Measurements from ENCODE around the gene VIT.

Gene VIT

DNA sequence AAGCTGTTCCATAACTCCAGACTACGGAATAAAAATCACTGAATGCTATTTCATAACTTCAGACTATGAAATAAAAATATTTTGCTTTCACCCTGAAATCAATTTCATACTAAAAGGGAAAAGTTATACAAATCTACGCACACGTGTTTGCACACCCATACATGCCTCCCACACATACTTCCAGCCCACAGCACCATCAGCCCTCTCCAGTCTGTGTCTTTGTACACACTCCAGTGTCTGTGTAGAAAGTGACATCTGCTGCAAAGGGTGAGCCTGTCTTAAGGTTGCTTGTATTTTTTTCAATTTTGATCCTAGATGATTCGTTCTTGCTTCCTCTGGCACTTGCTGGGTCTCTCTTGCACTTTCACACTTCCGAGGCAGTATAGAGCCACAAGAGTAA, 53.6 kb downstream of the VIT start:
- ATAC-seq = no peak
- Mint-ChIP-seq H3K27ac (no peak overlapping the region), H3K27me3 (peaks cover 87% of the 10 kb centered on the region), H3K36me3 (no peaks in the 10 kb centered on the region), H3K9me3 (no peaks in the 10 kb centered on the region), H3K4me3 (no peak overlapping the region), H3K4me1 (no peaks in the 10 kb centered on the region)

- no peaks in the 10 kb centered on the region for H3K9me3 Mint-ChIP-seq
- no peak overlapping the region for H3K4me3 Mint-ChIP-seq
- H3K36me3 Mint-ChIP-seq = no peaks in the 10 kb centered on the region
- H3K27ac Mint-ChIP-seq = no peak overlapping the region
- H3K4me1 Mint-ChIP-seq = no peaks in the 10 kb centered on the region
- H3K27me3 Mint-ChIP-seq = peaks cover 56% of the 10 kb centered on the region
- no peak for ATAC-seq
Measured at GRCh38 chr2:36753706-36754221, 57.3 kb downstream of the VIT start.

DNA sequence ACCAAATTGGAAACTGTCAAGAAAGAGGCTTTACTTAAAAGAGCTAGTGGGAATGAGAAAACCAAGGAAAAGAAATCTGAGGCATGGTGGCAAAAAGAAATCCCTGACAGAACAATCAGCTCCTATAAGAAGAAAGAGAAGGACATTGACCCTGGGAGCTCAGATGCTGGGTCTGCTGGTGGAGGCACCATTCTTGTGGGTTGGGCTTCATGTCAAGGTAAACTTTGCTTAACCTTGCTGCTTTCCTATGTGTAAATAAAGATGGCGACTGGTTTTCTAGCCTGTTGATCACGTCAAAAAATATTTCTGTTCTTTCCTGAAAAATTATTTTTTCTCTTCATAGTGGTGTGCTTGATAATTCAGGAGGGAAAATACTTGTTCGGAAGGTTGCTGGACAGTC, 58.1 kb downstream of the VIT start:
- Mint-ChIP-seq H3K9me3 (no peaks in the 10 kb centered on the region), H3K4me3 (no peak overlapping the region), H3K36me3 (no peaks in the 10 kb centered on the region), H3K27ac (no peak overlapping the region), H3K27me3 (peaks cover 50% of the 10 kb centered on the region), H3K4me1 (no peaks in the 10 kb centered on the region)
- ATAC-seq = no peak

DNA sequence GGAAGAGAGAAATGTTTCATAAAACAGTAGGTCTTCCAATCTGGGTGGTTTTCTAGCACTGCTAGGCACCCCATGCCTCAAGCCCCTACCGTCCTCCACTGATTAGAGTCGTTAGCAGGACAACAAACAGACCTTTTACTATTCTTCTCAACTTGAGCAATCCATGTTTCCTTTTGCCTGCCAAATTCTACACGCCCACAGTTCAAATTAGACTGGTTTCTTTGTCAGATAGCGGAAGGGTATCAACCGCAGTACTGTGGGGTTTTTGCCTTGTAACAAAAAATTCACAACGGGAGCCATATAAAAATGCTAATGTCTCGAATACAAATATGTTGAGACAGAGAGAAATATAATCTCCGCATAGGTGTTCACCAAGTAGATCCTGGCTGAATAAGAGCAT, 59.9 kb downstream of the VIT start:
- Mint-ChIP-seq H3K27ac (no peak overlapping the region), H3K4me1 (no peaks in the 10 kb centered on the region), H3K36me3 (no peaks in the 10 kb centered on the region), H3K9me3 (no peaks in the 10 kb centered on the region), H3K27me3 (peaks cover 48% of the 10 kb centered on the region), H3K4me3 (no peak overlapping the region)
- ATAC-seq = no peak

- Mint-ChIP-seq H3K27me3 (peaks cover 49% of the 10 kb centered on the region), H3K4me1 (no peaks in the 10 kb centered on the region)
- ATAC-seq = no peak
Measured at GRCh38 chr2:36762764-36763490, 66.4 kb downstream of the VIT start.

DNA sequence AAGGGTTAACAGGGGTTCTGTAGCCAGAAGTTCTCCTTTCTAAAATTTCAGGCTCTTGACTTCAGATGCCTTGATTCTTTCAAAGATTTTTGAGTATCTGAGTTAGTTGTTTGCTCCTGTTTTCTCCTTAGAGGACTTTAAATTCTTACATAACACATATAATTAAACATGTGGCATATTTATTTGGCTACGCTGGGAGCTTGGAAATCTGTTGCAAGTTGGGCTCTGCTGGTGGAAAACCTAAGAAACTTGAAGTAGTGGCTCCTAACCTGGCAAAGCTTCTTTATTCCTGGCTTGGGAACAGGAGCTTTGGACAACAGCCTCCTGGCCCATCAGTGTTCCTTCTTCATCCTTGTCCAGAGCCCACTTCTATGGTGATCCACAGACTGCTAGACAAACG, 72.6 kb downstream of the VIT start:
- Mint-ChIP-seq H3K27me3 (peaks cover 40% of the 10 kb centered on the region), H3K4me3 (no peak overlapping the region), H3K9me3 (peaks cover 5% of the 10 kb centered on the region), H3K36me3 (peaks cover 6% of the 10 kb centered on the region), H3K27ac (no peak overlapping the region), H3K4me1 (no peaks in the 10 kb centered on the region)
- no peak for ATAC-seq

More at GRCh38 chr2:36762764-36763490, 66.4 kb downstream of the VIT start:
- Mint-ChIP-seq H3K4me3 (no peak overlapping the region), H3K9me3 (peaks cover 5% of the 10 kb centered on the region), H3K27ac (no peak overlapping the region), H3K36me3 (peaks cover 6% of the 10 kb centered on the region)

DNA sequence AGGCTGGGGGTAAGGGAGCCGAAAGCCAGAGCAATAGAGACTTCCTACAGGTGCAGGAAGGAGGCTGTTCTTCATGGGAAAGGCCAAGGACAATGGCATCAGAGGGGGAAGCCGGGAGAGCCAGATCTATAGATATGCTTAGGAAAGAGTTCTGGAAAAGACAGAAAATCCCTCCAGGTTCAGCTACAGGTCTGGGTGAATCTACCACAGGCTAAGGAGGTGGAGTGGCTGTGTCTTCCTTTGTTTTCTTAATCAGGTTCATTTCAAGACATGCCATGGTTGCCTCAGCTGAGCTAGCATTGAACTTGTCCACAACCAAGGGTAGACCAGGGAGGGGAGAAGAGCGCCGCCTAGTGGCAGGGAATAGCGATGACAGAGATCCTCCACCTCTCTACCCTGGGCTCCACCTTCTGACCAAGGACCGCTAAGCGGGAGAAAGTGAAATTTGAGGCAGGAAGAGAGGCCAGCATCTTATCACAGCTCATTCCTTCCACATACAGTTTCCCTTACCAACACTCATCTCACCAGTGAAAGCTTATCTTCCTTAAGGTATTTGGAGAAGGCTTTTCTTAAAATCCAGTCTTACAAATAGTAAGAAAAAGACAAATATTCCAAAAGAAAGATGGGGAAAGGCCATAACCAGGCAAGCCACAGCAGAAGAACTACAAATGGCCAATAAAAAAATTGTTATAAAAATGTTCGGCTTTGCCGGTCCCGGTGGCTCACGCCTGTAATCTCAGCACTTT, 74.2 kb downstream of the VIT start:
- Mint-ChIP-seq H3K9me3 (no peaks in the 10 kb centered on the region), H3K4me3 (no peak overlapping the region), H3K36me3 (no peaks in the 10 kb centered on the region), H3K27ac (no peak overlapping the region), H3K4me1 (no peaks in the 10 kb centered on the region), H3K27me3 (peaks cover 25% of the 10 kb centered on the region)
- no peak for ATAC-seq

- Mint-ChIP-seq H3K4me1 (no peaks in the 10 kb centered on the region), H3K9me3 (no peaks in the 10 kb centered on the region), H3K27ac (no peak overlapping the region), H3K27me3 (peaks cover 24% of the 10 kb centered on the region), H3K4me3 (no peak overlapping the region), H3K36me3 (no peaks in the 10 kb centered on the region)
- ATAC-seq = no peak
Measured at GRCh38 chr2:36771671-36772070, 75.2 kb downstream of the VIT start.

- Mint-ChIP-seq H3K4me1 (no peaks in the 10 kb centered on the region), H3K36me3 (no peaks in the 10 kb centered on the region), H3K4me3 (no peak overlapping the region), H3K9me3 (no peaks in the 10 kb centered on the region), H3K27me3 (peaks cover 24% of the 10 kb centered on the region), H3K27ac (no peak overlapping the region)
- no peak for ATAC-seq
Measured at GRCh38 chr2:36773947-36774346, 77.4 kb downstream of the VIT start.

- H3K9me3 Mint-ChIP-seq = no peaks in the 10 kb centered on the region
- no peaks in the 10 kb centered on the region for H3K4me1 Mint-ChIP-seq
- no peaks in the 10 kb centered on the region for H3K36me3 Mint-ChIP-seq
- ATAC-seq = no peak
- peaks cover 18% of the 10 kb centered on the region for H3K27me3 Mint-ChIP-seq
- H3K4me3 Mint-ChIP-seq = no peak overlapping the region
- no peak overlapping the region for H3K27ac Mint-ChIP-seq
Measured at GRCh38 chr2:36775261-36775660, 78.8 kb downstream of the VIT start.

DNA sequence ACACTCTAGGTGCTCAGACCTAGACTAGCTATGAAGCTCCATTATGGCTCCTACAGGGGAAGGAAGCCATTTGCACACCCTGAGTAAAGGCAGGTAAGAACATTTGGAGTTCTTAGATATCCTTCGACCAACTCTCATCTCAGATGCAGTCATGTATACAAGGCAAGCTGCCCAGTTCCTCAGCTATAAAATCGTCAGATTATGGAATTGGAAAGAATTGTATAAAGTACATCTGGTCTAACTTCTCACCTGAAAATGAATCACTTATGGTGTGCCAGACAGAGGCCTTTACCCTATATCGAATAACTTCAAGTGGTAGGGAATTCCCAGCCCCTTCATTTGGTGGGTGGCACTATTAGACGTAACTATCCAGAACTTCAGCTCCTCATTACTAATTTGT, 79.3 kb downstream of the VIT start:
- no peak overlapping the region for H3K27ac Mint-ChIP-seq
- ATAC-seq = no peak
- no peaks in the 10 kb centered on the region for H3K9me3 Mint-ChIP-seq
- H3K36me3 Mint-ChIP-seq = no peaks in the 10 kb centered on the region
- peaks cover 13% of the 10 kb centered on the region for H3K27me3 Mint-ChIP-seq
- no peaks in the 10 kb centered on the region for H3K4me1 Mint-ChIP-seq
- H3K4me3 Mint-ChIP-seq = no peak overlapping the region

DNA sequence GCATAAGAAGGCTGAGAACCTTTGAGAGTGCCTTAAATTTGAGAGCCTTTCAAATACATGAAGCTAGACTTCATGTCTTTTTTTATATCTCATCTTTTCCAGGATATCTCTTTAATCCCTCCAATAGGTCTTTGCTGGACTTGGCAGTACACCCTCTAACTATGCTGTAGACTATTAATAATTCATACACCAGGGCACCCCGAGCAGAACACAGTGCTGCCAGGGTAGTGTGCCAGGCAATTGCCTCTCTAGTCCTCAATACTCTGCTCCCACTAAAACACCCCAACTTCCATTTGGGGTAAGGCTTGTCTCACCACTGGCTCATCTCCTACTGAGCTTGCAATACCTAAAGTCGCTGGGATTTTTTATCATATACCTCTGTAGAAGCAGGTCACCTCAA, 80.8 kb downstream of the VIT start:
- H3K4me1 Mint-ChIP-seq = no peaks in the 10 kb centered on the region
- no peaks in the 10 kb centered on the region for H3K9me3 Mint-ChIP-seq
- H3K27me3 Mint-ChIP-seq = peaks cover 21% of the 10 kb centered on the region
- no peak overlapping the region for H3K27ac Mint-ChIP-seq
- ATAC-seq = no peak
- H3K4me3 Mint-ChIP-seq = no peak overlapping the region
- H3K36me3 Mint-ChIP-seq = no peaks in the 10 kb centered on the region

GRCh38 chr2:36777788-36778187, 81.3 kb downstream of the VIT start:
- H3K27ac Mint-ChIP-seq = no peak overlapping the region
- no peaks in the 10 kb centered on the region for H3K4me1 Mint-ChIP-seq
- peaks cover 21% of the 10 kb centered on the region for H3K27me3 Mint-ChIP-seq
- H3K4me3 Mint-ChIP-seq = no peak overlapping the region
- no peaks in the 10 kb centered on the region for H3K9me3 Mint-ChIP-seq
- ATAC-seq = no peak
- H3K36me3 Mint-ChIP-seq = no peaks in the 10 kb centered on the region

DNA sequence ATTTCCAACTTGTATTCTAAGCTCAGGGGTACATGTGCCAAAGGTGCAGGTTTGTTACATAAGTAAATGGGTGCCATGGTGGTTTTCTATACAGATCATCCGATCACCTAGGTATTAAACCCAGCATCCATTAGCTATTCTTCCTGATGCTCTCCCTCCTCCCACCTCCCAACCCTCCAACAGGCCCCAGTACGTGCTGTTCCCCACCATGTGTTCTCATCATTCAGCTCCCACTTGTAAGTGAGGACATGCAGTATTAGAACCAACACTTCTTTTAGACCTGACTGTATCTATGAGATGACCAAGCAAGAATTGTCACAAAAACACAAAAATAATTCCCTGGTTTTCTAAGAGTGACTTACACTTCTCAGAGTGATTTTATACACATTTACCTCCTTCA, 83.0 kb downstream of the VIT start:
- H3K4me1 Mint-ChIP-seq = no peaks in the 10 kb centered on the region
- H3K27me3 Mint-ChIP-seq = peaks cover 17% of the 10 kb centered on the region
- no peak overlapping the region for H3K4me3 Mint-ChIP-seq
- no peak overlapping the region for H3K27ac Mint-ChIP-seq
- no peaks in the 10 kb centered on the region for H3K9me3 Mint-ChIP-seq
- ATAC-seq = no peak
- no peaks in the 10 kb centered on the region for H3K36me3 Mint-ChIP-seq

DNA sequence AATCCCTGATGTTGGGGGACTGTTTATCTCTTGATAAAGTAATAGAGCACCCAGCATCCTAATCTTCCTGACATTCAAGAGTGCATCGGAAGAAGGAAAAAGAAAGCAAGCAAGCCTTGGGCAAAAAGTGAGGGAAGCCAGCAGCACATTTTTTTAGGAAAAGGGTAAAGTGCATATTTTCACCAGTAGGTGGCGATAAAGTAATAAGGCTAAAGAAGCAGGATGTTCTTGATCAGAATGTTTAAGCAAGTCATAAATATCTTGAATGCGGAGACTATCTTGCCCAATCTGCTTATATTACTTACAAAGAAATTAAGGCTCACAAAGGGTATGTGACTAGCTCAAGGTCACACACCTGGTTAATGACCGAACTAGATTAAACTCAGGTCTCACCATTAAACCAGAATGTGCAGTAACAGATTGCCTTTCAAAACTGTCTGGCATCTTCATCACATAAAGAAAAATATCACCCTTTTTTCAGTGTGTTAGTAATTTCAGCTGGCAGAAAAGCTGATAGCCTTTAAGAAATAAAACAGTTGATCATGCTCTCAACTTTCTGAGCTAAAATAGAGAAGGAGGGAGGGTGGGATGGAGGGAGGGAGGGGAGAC, 83.8 kb downstream of the VIT start:
- Mint-ChIP-seq H3K4me1 (no peaks in the 10 kb centered on the region), H3K4me3 (no peak overlapping the region), H3K9me3 (no peaks in the 10 kb centered on the region), H3K27me3 (peaks cover 17% of the 10 kb centered on the region), H3K36me3 (no peaks in the 10 kb centered on the region), H3K27ac (no peak overlapping the region)
- ATAC-seq = no peak

All from stimulated activated memory B cell treated with anti-CD40 and anti-IgM and Interleukin-4, amounts not matched to agents 10 μg/mL and 1 μg/mL and 100 μg/mL, for 72 hours (primary cell).